NK-92 treated with Interleukin-12 subunit alpha and Interleukin-12 subunit beta, amount 100 ng/mL, for 24 hours (cell line): ENCODE measurements around the gene LGI4.
"Not testable (repeated sequence)": the region's sequence is repeated elsewhere in the genome, so short reads cannot be mapped to it uniquely, and the experiment has no call there.

ENCODE experiments used
- DNase-seq: peaks from one replicate; lab custom pipeline; 2025; lab: John Stamatoyannopoulos, UW

Gene LGI4

GRCh38 chr19:35105411-35106290 lies 29.2 kb downstream of the LGI4 start:
- no peak for DNase-seq

GRCh38 chr19:35105047-35105410 lies 29.8 kb downstream of the LGI4 start:
- no peak for DNase-seq

- DNase-seq: no peak
These were observed 30.5 kb downstream of the LGI4 start for GRCh38 chr19:35104361-35104760.

GRCh38 chr19:35103614-35104013 lies 31.2 kb downstream of the LGI4 start:
- not testable (repeated sequence) for DNase-seq

GRCh38 chr19:35101949-35102348 lies 32.9 kb downstream of the LGI4 start:
- DNase-seq: not testable (repeated sequence)

GRCh38 chr19:35100588-35101533 lies 34.0 kb downstream of the LGI4 start:
- no peak for DNase-seq

GRCh38 chr19:35099897-35100275 lies 35.0 kb downstream of the LGI4 start:
- DNase-seq: no peak

- no peak for DNase-seq
These were observed 35.5 kb downstream of the LGI4 start for GRCh38 chr19:35099155-35099896.

- DNase-seq: no peak
These were observed 36.3 kb downstream of the LGI4 start for GRCh38 chr19:35098413-35099049.

- no peak for DNase-seq
These were observed 39.0 kb downstream of the LGI4 start for GRCh38 chr19:35095667-35096368.

- no peak for DNase-seq
These were observed 40.2 kb downstream of the LGI4 start for GRCh38 chr19:35094656-35095055.

GRCh38 chr19:35093941-35094647 lies 40.8 kb downstream of the LGI4 start:
- no peak for DNase-seq

- no peak for DNase-seq
These were observed 41.4 kb downstream of the LGI4 start for GRCh38 chr19:35093430-35093829.

- DNase-seq: no peak
These were observed 44.2 kb downstream of the LGI4 start for GRCh38 chr19:35090506-35091214.

- no peak for DNase-seq
These were observed 44.7 kb downstream of the LGI4 start for GRCh38 chr19:35090160-35090505.

- DNase-seq: no peak
These were observed 45.3 kb downstream of the LGI4 start for GRCh38 chr19:35089554-35089953.

GRCh38 chr19:35088131-35088913 lies 46.5 kb downstream of the LGI4 start:
- DNase-seq: no peak

- no peak for DNase-seq
These were observed 47.5 kb downstream of the LGI4 start for GRCh38 chr19:35087393-35087792.

- no peak for DNase-seq
These were observed 48.4 kb downstream of the LGI4 start for GRCh38 chr19:35086455-35086854.
